HG03139 (cell line): Measurements from ENCODE around the gene MYOD1.

Experiments used
- ATAC-seq: cut with Tn5 transposase; IDR thresholded peaks from one replicate; pipeline ENCODE4 v1.9.1; 2021; ENCODE audit not compliant: unreplicated experiment

MYOD1 gene

DNA sequence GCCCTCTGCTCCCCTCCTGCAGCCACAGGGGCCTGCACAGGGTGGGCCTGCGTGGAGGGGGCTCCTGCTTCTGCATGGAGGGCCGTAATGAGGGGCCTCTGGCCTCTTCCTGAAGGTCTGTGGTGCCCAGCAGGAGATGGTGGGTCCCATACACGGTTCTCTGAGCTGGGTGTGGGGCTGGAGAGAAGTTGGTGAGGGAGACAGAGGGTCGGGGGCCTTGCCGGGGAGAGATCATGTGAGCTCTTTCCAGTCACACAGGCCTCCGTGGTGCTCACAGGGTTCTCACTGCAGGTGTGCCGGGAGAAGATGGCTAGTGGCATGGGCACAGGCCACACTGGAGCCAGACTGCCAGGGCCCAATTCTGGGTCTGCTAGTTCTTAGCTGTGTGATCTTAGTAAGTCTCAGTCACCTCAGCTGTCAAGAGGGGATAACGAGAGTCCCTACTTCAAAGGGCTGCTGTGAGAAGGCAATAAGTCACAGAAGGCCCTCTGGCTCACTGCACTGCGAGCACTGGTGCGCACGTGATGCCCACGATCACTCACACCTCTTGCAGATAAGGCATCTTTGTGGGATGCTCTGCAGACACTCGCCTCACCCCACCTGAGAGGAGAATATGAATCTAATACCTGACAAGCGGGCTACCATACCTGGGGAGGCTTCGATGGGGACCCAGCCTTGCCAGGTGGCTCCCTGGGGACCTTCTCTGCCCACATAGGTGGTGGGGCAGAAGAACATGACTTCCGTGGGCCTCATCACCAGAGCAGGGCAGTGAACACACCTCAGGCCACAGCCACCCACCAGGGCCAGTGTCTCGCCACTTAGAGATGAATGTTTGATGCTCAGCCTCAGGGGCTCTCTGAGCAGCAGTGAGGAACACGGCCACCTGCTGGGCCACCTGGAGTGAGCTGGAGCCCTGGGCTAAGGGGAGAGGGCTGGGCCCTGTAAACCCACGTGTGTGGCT lies 29.7 kb downstream of the MYOD1 start:
- ATAC-seq = no peak

DNA sequence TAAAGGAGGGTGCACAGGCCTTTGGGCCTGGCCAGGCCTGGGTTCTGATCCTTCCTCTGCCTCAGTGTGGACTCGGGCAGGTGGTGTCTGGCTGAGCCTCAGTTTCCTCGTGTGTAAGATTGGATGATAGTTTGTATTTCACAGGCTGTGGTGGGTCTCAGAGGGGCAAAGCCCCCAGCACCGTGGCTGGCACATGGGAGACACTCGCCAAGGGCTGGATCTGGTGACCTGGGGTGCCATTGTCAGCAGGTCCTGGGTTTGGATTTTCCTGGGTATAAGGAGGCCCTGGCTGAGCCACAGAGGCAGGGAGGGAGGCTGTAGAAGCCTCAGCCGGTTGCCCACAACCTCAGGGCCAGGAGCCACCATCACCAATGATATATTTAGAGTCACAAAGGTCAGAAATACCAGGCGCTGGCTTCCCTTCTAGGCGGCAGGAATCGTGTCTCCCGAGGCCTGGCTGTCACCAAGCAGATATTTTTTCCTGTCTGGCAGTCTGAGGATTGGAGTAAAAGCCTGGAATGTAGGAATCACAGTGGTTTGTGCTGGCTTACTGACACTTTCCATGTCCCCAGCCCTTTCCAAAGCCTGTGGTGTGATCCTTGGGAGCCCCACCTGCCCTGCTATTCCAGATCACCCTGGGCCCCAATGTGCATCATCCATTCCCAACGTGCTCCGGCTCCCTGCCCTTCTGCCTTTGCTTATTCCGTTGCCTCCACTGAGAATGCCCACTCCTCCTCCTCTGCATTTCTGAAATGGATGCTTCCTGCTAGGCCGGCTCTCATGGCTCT lies 30.8 kb downstream of the MYOD1 start:
- no peak for ATAC-seq

DNA sequence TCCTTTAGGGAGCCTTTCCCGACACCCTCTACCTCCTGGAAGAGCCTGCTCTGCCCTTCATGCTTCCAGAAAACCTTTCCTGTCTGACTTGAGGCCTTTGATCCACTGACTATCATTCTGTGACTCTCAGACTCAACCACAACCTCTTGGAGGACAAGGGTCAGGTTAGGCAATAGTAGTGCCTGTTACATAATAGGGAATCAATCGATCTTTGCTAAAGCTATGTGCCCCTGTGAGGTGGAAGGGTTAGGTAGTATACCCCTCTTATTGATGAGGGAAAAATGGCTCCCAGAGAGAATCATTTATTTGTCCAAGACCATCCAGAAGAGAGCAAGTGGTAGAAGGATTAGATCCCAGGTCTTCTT lies 31.4 kb downstream of the MYOD1 start:
- no peak for ATAC-seq

DNA sequence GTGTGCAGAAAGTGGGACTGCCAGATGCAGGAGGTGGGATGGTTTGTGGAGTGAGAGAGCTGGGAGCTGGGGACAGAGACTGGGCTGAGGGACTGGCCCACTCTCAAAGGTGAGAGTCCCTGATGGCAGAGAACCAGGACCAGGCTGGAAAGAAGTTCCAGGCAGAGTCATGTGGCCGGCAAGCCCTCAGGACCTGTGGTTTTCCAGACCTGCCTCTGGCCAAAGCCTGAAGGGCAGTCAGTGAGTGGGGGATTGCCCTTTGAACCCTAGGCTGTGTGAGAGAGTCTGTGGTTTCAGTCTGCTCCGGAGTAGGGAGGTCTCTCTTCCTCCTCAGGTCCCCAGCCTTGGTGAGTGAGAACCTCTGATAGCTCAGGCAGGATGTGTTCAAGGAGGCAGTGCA lies 32.2 kb downstream of the MYOD1 start:
- ATAC-seq = no peak

DNA sequence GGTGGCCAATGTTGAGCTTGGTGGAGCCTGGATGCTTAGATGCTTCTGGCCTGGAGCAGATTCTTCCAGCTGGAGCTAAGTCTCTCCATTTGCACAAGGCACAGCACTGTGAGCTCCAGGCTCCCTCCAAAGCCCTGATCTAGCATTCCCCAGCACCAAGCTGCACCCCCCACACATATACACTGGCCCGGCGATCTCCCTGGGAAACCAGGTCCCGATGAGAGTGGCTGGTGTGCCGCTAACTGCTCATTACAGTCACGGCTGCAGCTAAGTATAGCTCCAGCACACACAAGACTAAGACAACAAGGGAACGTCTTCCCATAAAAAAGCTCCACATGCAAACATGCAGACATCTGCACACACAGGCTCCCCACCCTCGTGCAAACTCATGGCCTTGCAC lies 32.8 kb downstream of the MYOD1 start:
- ATAC-seq = no peak

DNA sequence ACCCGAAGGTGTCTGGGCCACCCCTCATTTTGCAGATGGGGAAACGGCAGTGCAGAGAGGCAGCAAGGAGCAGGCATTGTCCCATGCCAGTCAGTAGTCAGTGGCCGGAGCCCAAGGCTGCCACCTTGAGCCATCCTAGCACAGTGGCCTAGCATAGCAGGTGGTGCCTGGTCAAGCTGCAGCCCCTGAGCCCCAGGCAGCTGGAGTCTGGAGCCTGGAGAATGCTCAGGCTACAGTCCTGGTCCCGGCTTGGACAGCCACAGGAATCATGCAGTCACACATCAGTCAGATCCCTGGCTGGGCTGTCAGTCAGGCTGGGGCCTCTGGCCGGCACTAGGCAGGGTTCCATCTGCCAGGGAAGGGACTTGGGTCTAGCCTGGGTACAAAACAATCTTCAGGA lies 33.8 kb downstream of the MYOD1 start:
- ATAC-seq = no peak

DNA sequence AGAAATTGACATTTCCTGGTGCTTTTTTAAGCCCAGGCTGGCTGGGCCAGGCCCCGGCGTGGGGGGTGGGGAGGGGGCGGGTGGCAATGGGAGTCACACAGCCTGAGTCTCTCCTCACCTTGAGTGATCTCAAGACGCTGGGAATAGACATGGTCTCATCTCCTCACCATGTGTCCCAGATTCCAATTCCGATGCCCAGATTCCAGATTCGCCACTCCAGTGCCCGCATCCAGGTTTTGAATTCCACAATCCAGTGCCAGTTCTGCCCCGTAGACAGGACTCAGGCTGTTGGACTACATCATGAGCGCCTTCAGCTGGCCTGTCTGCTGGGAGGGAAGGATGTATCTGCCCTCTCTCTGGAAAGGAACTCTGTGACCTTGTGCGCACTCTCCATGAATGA lies 34.3 kb downstream of the MYOD1 start:
- ATAC-seq = no peak

DNA sequence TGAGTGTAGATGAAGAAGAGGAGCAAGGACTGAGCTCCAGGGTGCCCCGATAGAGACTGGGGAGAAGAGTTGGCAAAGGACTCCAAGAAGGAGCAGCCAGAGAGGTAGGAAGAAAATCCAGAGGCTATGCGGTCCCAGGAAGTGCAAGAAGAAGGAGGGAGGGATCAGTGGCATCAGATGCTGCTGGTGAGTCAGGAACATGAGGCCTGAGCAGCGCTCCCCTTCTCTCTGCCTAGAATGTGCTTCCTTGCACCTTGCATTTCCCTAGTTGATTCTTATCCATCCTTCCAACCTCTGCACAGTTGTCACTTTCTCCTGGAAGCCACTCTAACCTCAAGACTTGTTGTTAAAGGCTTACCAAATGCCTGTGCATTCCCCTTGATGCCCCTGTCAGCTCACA lies 36.5 kb downstream of the MYOD1 start:
- ATAC-seq = no peak

DNA sequence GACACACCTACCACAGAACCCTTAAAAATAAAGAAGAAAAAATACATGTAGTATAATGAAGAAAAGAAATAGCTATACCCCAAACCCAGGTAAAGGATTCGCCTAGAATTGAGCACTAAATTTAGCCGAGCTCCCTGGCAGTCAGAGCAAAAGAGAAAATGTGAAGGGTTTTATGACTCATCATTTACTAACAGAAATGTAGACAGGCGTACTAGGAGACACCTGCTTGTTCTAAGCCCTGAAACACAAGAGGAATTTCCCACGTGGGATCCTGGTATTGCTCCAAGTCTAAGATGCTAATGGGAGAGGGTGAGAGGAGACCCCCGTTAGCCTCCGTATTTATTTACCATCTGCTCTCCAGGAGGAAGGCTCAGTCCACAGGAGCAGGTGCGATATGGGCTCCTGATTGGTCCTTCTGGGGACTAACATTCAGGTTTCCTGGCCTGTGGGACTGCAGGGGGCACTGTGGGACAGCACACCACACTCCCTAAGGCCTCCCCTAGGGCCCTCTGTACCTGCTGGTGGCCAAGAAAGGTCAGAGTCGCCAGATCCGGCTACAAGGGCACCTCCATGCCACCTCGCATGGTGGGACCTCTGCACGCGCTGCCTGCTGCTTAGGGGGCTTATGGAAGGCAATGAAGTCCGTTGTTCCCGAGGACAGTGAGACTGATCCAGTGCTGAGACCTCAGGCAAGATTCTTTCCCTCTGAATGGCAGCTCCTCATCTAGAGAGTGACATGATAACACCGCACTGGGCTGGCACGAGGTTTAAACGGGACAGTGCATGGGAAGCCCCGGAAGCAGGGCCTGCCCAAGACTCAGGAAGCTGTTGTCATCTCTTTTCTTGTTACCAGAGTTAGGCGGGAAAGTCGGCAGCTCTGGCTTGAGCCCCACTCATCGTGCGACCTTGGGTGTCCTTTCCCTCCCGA lies 41.0 kb downstream of the MYOD1 start:
- peak; percentile 83 for ATAC-seq

DNA sequence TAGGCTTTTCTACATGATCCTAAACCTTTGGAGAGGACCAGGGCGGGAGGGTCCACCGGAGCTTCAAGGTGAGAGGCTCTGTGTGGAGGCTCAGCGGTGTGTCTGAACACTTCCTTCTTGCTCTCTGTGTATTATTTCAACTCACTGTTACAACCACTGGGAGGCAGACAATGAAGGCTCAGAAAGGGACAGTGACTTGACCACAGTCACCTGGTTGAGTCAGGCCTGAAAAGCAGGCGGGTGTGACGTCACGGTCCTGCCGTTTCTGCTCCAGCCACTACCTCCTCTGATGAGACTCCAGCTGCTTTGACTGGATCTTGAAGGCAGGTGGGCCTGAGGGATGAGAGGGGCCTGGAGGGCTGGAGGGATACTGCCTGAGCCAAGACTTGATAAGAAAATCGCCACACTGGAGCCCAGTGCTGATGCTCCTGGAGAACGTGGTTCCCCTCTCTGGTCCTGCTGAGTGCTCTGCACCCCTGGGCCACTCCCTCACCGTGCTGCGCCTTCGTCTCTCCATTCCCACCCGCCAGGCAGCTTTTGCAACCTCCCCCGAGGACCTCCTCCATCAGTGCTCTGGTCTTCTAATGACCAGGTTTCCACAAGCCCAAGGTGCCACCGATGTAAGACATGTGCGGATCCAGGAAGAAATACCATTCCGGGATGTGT lies 43.1 kb downstream of the MYOD1 start:
- no peak for ATAC-seq

DNA sequence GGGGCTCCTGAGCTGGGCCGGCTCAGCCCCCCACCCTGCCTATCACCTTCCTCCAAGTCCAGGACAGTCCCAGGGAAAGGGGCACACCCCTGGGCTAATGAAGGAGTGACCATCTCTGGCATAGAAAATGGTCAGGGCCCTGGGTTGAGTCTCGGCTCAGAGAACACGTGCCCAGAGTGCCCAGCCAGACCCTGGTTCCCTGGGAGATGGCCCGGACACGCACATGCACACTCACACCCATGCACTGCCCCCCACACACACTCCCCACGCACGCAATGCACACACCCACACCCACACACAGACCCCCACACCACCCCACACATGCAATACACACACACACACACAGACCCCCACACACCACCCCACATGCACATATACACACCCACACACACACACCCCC lies 43.9 kb downstream of the MYOD1 start:
- ATAC-seq = no peak

DNA sequence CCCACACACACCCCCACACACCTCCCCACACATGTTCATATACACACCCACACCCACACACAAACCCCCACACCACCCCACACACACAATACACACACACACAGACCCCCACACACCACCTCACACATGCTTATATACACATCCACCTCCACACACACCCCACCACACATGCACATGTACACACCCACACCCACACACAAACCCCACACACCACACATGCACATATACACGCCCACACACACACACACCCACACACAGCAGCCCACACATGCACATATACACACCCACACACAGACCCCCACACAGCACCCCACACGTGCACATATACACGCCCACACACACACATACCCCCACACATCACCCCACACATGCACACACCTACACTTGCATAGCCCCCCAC lies 44.3 kb downstream of the MYOD1 start:
- no peak for ATAC-seq

DNA sequence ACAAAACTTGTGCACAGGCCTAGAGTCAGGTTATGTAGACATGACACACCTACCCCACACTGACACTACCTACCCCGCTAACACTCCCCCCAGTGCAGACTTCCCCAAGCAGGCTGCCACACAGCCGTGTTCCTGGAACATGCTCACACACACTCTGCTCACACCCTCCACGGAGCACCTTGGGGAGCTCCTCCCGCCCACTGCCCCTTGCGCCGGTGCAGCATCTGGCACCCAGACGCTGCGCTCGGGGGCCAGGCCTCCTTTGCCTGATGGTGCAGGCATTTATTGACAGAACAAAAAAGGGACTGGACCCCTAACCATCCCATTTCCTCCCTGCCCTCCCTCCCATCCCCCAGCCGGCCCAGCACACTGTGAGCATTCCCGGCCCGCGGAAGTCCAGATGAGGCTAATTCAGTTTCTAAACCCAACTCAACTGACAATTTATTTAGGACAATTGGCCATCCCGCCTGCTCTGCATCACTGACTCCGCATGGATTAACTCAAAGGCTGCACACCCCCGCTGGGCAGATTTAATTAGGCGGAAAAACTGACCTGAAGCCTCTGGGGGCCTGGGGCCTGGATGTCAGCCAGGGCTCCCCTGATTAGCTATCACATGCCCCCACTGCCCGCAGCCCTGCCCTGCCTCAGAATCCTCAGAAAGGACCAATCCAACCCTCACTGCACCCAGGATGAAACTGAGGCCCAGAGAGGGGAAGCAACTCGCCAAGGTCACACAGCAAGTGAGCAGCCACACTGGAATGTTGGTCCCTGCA lies 45.3 kb downstream of the MYOD1 start:
- no peak for ATAC-seq

DNA sequence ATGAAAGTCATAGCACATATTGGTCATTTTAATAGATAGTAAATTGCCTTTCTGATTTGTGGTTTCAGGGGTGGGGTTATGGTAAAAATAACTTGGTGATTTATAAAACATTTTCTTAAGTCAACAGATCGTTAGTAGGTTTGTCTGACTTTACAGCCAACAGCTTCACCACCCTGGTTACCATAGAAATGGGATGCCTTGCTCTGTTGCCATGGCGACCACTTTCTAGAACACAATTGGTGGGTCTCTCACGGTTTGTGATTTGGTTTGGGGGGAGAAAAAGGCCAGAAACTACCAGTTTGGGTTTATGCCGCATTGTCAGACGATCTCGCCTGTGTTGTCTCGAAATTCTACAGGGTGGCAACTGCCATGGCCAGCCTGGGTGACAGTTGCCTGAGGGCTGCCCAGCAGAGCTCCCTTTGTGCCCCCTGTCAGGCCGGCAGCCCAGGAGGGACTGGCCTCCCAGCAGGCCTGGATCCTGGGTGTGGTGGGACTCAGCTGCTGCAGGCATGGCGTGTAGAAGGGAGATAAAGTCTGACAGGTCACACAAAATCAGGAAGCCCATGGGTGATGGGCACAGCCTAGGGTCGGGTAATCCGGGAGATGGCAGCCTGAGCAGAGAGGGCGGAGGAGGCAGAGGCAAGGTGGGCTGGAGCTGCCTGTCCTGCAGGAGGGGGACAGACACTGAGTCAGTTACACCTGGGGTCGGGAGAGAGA lies 46.1 kb downstream of the MYOD1 start:
- no peak for ATAC-seq

DNA sequence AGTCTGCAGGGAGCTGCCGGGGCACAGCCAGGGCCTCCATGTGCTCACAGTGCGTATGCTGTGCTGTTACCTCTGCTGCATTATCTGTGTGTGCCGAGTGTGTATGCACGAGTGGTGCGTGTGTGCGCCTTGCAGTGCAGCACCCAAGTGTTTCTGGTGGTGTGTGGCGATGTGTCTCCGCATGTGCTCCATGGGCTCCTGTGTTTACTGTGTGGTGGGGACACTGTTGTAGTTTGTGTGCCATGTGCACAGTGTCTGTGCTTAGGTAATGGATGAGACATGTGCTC lies 46.6 kb downstream of the MYOD1 start:
- ATAC-seq = no peak

DNA sequence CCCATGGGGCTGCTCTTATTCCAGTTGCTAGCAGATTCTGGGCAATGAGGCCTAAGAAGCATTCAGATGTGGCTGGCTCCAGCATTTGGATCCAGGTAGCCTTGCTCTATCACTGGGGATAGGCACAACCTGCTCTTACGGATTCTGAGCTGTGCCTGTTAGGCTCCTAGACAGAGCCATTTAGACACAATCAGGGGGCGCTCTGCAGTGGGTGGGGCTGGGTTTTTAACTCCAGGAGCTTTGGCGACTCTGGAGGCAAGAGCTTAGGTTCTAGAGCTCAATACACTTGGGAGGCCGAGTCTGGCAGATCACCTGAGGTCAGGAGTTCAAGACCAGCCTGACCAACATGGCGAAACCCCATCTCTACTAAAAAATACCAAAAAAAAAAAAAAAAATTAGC lies 47.2 kb downstream of the MYOD1 start:
- no peak for ATAC-seq

DNA sequence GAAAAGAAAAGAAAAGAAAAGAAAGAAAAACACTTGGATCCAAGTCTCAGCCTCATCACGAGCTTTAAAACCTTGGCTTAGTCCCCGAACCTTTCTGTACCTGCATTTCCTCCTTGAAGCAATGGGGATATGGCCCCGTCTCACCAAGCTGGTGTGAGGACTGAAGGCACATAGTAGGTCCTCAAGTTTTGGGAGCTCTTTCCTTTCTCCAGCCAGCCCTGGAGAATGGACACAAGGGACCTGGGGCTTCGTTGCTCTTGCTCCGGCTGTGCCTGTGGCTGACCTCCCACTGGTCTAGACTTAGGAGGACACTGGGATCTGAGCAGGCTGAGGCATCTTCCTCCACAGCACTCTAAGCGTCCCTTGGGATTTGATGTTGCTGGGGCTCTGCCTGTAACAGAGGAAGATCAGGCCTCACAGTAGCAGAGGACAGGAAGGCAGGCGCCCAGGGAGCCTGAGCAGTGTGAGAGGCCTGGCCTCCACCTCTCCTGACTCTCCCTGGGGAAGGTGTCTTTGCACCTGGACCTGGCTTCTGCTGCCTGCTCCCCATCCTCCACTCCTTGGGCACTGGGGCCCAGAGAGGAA lies 48.0 kb downstream of the MYOD1 start:
- no peak for ATAC-seq

DNA sequence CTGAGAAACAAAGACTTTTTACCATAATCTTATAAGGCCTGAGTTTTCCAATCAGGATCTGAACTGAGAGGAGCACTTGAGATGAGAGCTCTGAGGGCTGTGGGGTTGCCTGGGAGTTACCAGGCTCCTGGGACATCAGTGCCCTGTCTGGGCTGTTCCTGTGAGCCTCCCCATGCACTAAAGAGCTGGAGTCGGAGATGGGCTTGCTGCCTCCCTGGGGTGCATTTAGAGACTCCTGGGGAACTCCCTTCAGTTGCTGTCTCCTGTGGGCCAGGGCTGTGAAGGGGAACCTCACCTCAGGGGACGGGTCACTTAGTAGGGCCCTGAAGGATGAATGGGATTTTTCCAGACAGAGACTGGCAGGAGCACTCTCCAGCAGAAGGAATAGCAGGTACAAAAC lies 48.5 kb downstream of the MYOD1 start:
- ATAC-seq = no peak

DNA sequence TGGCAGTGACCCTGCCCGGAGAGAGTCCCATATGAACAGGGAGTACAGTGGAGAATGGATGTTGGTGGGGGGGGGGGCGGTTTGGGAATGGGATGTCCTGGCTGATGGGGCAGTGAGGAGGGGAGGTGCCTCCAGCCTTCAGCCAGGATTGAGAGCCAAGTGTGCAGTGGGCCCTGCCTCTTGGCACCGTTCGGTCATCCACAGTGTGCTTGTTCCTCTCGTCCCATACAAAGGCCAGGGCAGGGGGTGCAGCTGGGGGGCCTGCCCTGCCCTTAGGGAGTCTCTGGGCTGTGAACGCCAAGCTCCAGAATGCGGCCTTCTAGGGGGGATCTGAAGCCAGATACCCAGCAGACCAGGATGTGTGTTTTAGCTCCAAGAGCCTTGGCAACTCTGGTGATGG lies 49.2 kb downstream of the MYOD1 start:
- ATAC-seq = no peak
